GM23338 (cell line): Measurements from ENCODE around the gene CTNS. TPM values are rescaled to one million over a fixed set of nuclear protein-coding genes. Genes with fewer than 3 reads are reported as not detected.

Source experiments
- ATAC-seq: fragments of 200-7000 bp; cut with Tn5 transposase; 3 replicates; pipeline ENCODE4 v1.9.1; 2020
- DNase-seq: peaks from one replicate; pipeline ENCODE4 v3.0.0-alpha.2; 2015; ENCODE audit warnings: low spot score
- H2AFZ ChIP-seq: fragments of 200-600 bp; sonication (generic); 2 replicates; pipeline ENCODE4 v1.8.0; 2016; ENCODE audit warnings: antibody characterized with exemption, mild to moderate bottlenecking, moderate library complexity
- H3F3A ChIP-seq: fragments of 200-600 bp; sonication (generic); replicated peaks from 2 replicates; pipeline ENCODE4 v1.8.0; 2017; ENCODE audit warnings: antibody characterized with exemption, mixed run types, low read depth
- H3K27ac ChIP-seq: fragments of 200-600 bp; sonication (generic); 2 replicates; pipeline ENCODE4 v1.6.1; 2016; ENCODE audit warnings: low read depth
- H3K27me3 ChIP-seq: fragments of 200-600 bp; sonication (generic); 2 replicates; pipeline ENCODE4 v1.8.0; 2016; ENCODE audit warnings: mild to moderate bottlenecking, mixed run types, moderate library complexity; ENCODE audit not compliant: insufficient read depth
- H3K36me3 ChIP-seq: fragments of 200-600 bp; sonication (generic); 2 replicates; pipeline ENCODE4 v1.8.0; 2016; ENCODE audit warnings: mild to moderate bottlenecking; ENCODE audit not compliant: insufficient read depth
- H3K4me1 ChIP-seq: fragments of 200-600 bp; sonication (generic); 2 replicates; pipeline ENCODE4 v1.8.0; 2016; ENCODE audit warnings: mild to moderate bottlenecking, moderate library complexity; ENCODE audit not compliant: insufficient read depth
- H3K4me2 ChIP-seq: fragments of 200-600 bp; sonication (generic); 2 replicates; pipeline ENCODE4 v1.7.1; 2017; ENCODE audit warnings: mixed run types
- H3K4me3 ChIP-seq: fragments of 200-600 bp; sonication (generic); 2 replicates; pipeline ENCODE4 v1.6.1; 2016; ENCODE audit warnings: mixed run types
- H3K79me2 ChIP-seq: fragments of 200-600 bp; sonication (generic); replicated peaks from 2 replicates; pipeline ENCODE4 v1.8.0; 2017; ENCODE audit warnings: mild to moderate bottlenecking; ENCODE audit not compliant: insufficient read depth
- H3K9me2 ChIP-seq: fragments of 200-600 bp; sonication (generic); 2 replicates; pipeline ENCODE4 v1.8.0; 2017; ENCODE audit not compliant: insufficient read depth
- H4K20me1 ChIP-seq: fragments of 200-600 bp; sonication (generic); replicated peaks from 2 replicates; pipeline ENCODE4 v1.8.0; 2017; ENCODE audit warnings: mild to moderate bottlenecking; ENCODE audit not compliant: insufficient read depth
- H3K27ac Mint-ChIP-seq: 2 replicates; pipeline ENCODE4 v1.8.0; 2020; ENCODE audit warnings: inconsistent platforms, mild to moderate bottlenecking, moderate library complexity, mixed read lengths
- H3K27me3 Mint-ChIP-seq: 3 replicates; pipeline ENCODE4 v1.8.0; 2022; ENCODE audit warnings: low read depth, mild to moderate bottlenecking, moderate library complexity, mixed read lengths, inconsistent platforms; ENCODE audit not compliant: insufficient read depth, poor library complexity
- H3K36me3 Mint-ChIP-seq: 3 replicates; pipeline ENCODE4 v1.8.0; 2021; ENCODE audit warnings: low read depth, mild to moderate bottlenecking, inconsistent platforms, moderate library complexity, mixed read lengths
- H3K4me1 Mint-ChIP-seq: 3 replicates; pipeline ENCODE4 v1.8.0; 2020; ENCODE audit warnings: mild to moderate bottlenecking, inconsistent platforms, mixed read lengths
- H3K4me3 Mint-ChIP-seq: 3 replicates; pipeline ENCODE4 v1.8.0; 2021; ENCODE audit warnings: moderate library complexity, mild to moderate bottlenecking, inconsistent platforms, mixed read lengths
- H3K9me3 Mint-ChIP-seq: 3 replicates; pipeline ENCODE4 v1.8.0; 2020; ENCODE audit warnings: moderate library complexity, mild to moderate bottlenecking, inconsistent platforms, mixed read lengths
- CREB1 ChIP-seq: fragments of 250-450 bp; sonication (Bioruptor Pico); IDR thresholded peaks from 2 replicates; pipeline ENCODE4 v1.5.0; 2020; ENCODE audit warnings: low read depth, mild to moderate bottlenecking, moderate library complexity
- ETS1 ChIP-seq: IDR thresholded peaks from 2 replicates; pipeline ENCODE4 v1.6.1; 2016; ENCODE audit warnings: antibody characterized with exemption
- EZH2 ChIP-seq: fragments of 200-600 bp; sonication (generic); IDR thresholded peaks from one replicate; pipeline ENCODE4 v1.8.0; 2017; ENCODE audit warnings: antibody characterized with exemption, mild to moderate bottlenecking, low read depth; ENCODE audit not compliant: unreplicated experiment
- EZH2phosphoT487 ChIP-seq: fragments of 200-600 bp; sonication (generic); IDR thresholded peaks from one replicate; pipeline ENCODE4 v1.8.1; 2018; ENCODE audit warnings: antibody characterized with exemption; ENCODE audit not compliant: unreplicated experiment
- JUNB ChIP-seq: IDR thresholded peaks from one replicate; pipeline ENCODE4 v1.6.1; 2016; ENCODE audit warnings: antibody characterized with exemption; ENCODE audit not compliant: unreplicated experiment
- NANOG ChIP-seq: IDR thresholded peaks from 2 replicates; pipeline ENCODE4 v1.6.1; 2016; ENCODE audit warnings: antibody characterized with exemption, borderline replicate concordance
- POLR2AphosphoS5 ChIP-seq: IDR thresholded peaks from 2 replicates; pipeline ENCODE4 v1.6.1; 2016; ENCODE audit warnings: antibody characterized with exemption, low read depth
- STAT1 ChIP-seq: IDR thresholded peaks from one replicate; pipeline ENCODE4 v1.6.1; 2016; ENCODE audit warnings: antibody characterized with exemption; ENCODE audit not compliant: unreplicated experiment
- ZNF114 ChIP-seq: fragments of 250-450 bp; sonication (Bioruptor Pico); IDR thresholded peaks from 2 replicates; pipeline ENCODE4 v1.5.0; 2020; ENCODE audit warnings: mild to moderate bottlenecking, moderate library complexity
- ZNF331 ChIP-seq: fragments of 250-450 bp; sonication (Bioruptor Pico); IDR thresholded peaks from 2 replicates; pipeline ENCODE4 v1.5.0; 2020; ENCODE audit warnings: low read depth, mild to moderate bottlenecking, moderate library complexity
- polyA plus RNA-seq: library from polyadenylated mRNA; unstranded; fragments of >200 nt; fragmentation: Nextera tagmentation; extraction: Ambion mirVana; gene quantifications from 2 replicates; pipeline ENCODE4 v1.2.1, GENCODE V29; 2016
- total RNA-seq: library from RNA; depleted of rRNA; stranded (reverse); fragments of >200 nt; shearing (Covaris generic); gene quantifications from 2 replicates; pipeline ENCODE4 v1.2.3, GENCODE V29; 2014
- TF ChIP-seq, protein P1 (sequence below), 2 experiments: fragments of 200-600 bp in 1 of 2; sonication (generic) in 1 of 2; conservative IDR thresholded peaks; 2 replicates each; pipeline versions ENCODE4 v1.5.1 to v1.6.1; 2016 to 2017; ENCODE audit warnings: antibody characterized with exemption in 2 of 2, low read depth in 2 of 2, mild to moderate bottlenecking in 2 of 2, moderate library complexity in 1 of 2
- TF ChIP-seq, protein P2 (sequence below): IDR thresholded peaks from one replicate; pipeline ENCODE4 v1.6.1; 2018; ENCODE audit warnings: antibody characterized with exemption; ENCODE audit not compliant: unreplicated experiment

CTNS gene
- total and polyA plus RNA-seq, 2 experiments from 2014 or later, result 5.9 to 21.8 TPM

- H3K9me3 Mint-ChIP-seq, result no peaks in the 10 kb centered on the region
- no peaks in the 10 kb centered on the region for H3F3A ChIP-seq
- no peak overlapping the region for H3K4me3 Mint-ChIP-seq
- ATAC-seq (no peak), DNase-seq (no peak)
- H3K27me3 Mint-ChIP-seq, result peaks cover 4% of the 10 kb centered on the region
- peaks cover 20% of the 10 kb centered on the region for H3K36me3 Mint-ChIP-seq
- no peak overlapping the region for H3K4me3 ChIP-seq
- no peak overlapping the region for H2AFZ ChIP-seq
- no peaks in the 10 kb centered on the region for H4K20me1 ChIP-seq
- H3K27me3 ChIP-seq, result no peaks in the 10 kb centered on the region
- H3K4me1 Mint-ChIP-seq, result no peaks in the 10 kb centered on the region
- H3K36me3 ChIP-seq, result no peaks in the 10 kb centered on the region
- no peaks in the 10 kb centered on the region for H3K4me1 ChIP-seq
- H3K4me2 ChIP-seq, result no peak overlapping the region
- H3K79me2 ChIP-seq, result no peaks in the 10 kb centered on the region
- TF ChIP-seq EZH2 (no peak), ETS1 (no peak), ZNF114 (no peak), CREB1 (no peak), NANOG (no peak), ZNF331 (CRISPR knock-in tag) (no peak), STAT1 (no peak), POLR2AphosphoS5 (no peak), JUNB (no peak), EZH2phosphoT487 (no peak)
- TF ChIP-seq, protein P1, sequence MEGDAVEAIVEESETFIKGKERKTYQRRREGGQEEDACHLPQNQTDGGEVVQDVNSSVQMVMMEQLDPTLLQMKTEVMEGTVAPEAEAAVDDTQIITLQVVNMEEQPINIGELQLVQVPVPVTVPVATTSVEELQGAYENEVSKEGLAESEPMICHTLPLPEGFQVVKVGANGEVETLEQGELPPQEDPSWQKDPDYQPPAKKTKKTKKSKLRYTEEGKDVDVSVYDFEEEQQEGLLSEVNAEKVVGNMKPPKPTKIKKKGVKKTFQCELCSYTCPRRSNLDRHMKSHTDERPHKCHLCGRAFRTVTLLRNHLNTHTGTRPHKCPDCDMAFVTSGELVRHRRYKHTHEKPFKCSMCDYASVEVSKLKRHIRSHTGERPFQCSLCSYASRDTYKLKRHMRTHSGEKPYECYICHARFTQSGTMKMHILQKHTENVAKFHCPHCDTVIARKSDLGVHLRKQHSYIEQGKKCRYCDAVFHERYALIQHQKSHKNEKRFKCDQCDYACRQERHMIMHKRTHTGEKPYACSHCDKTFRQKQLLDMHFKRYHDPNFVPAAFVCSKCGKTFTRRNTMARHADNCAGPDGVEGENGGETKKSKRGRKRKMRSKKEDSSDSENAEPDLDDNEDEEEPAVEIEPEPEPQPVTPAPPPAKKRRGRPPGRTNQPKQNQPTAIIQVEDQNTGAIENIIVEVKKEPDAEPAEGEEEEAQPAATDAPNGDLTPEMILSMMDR (conservative IDR thresholded peaks at IDR 0.05; ENCODE audit: low read depth in 2 of 2), result no peak
- TF ChIP-seq, protein P2, sequence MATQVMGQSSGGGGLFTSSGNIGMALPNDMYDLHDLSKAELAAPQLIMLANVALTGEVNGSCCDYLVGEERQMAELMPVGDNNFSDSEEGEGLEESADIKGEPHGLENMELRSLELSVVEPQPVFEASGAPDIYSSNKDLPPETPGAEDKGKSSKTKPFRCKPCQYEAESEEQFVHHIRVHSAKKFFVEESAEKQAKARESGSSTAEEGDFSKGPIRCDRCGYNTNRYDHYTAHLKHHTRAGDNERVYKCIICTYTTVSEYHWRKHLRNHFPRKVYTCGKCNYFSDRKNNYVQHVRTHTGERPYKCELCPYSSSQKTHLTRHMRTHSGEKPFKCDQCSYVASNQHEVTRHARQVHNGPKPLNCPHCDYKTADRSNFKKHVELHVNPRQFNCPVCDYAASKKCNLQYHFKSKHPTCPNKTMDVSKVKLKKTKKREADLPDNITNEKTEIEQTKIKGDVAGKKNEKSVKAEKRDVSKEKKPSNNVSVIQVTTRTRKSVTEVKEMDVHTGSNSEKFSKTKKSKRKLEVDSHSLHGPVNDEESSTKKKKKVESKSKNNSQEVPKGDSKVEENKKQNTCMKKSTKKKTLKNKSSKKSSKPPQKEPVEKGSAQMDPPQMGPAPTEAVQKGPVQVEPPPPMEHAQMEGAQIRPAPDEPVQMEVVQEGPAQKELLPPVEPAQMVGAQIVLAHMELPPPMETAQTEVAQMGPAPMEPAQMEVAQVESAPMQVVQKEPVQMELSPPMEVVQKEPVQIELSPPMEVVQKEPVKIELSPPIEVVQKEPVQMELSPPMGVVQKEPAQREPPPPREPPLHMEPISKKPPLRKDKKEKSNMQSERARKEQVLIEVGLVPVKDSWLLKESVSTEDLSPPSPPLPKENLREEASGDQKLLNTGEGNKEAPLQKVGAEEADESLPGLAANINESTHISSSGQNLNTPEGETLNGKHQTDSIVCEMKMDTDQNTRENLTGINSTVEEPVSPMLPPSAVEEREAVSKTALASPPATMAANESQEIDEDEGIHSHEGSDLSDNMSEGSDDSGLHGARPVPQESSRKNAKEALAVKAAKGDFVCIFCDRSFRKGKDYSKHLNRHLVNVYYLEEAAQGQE, result no peak
- H3K9me2 ChIP-seq, result no peaks in the 10 kb centered on the region
- H3K27ac ChIP-seq, result no peak overlapping the region
- no peak overlapping the region for H3K27ac Mint-ChIP-seq
Observed at GRCh38 chr17:3590768-3591167, 45.8 kb upstream of the CTNS start.
